PC-9 (cell line): ENCODE results near the gene CMTM2. TPM values are rescaled to one million over a fixed set of nuclear protein-coding genes. Genes with fewer than 3 reads are reported as not detected.
"Not testable (repeated sequence)": the region's sequence is repeated elsewhere in the genome, so short reads cannot be mapped to it uniquely, and the experiment has no call there.

Experiments used
- BruUV-seq: library from RNA; stranded (reverse); fragments of 400-500 nt; replicated peaks from 2 replicates; lab custom pipeline; 2021; lab: Mats Ljungman, UMichigan
- CTCF ChIA-PET: fragments of 300-600 bp; sonication (Branson Sonifier 250); formaldehyde crosslinking; loops from one replicate; lab custom pipeline; 2022; ENCODE audit warnings: antibody characterized with exemption; lab: Charles Lee
- POLR2A ChIA-PET: fragments of 300-600 bp; sonication (Branson Sonifier 250); formaldehyde crosslinking; loops from one replicate; lab custom pipeline; 2022; ENCODE audit warnings: antibody characterized with exemption; ENCODE audit not compliant: unreplicated experiment; lab: Charles Lee
- DNase-seq, 2 experiments: peaks; one replicate each; pipeline versions ENCODE4 v3.0.0 to v3.0.0-alpha.2; 2015 to 2022; ENCODE audit warnings: mixed read lengths in 1 of 2
- H2AFZ ChIP-seq: fragments of 200-600 bp; sonication (generic); 2 replicates; pipeline ENCODE4 v1.8.1; 2017; ENCODE audit warnings: antibody characterized with exemption
- H3F3A ChIP-seq: fragments of 200-600 bp; sonication (generic); 2 replicates; pipeline ENCODE4 v1.8.1; 2017; ENCODE audit warnings: antibody characterized with exemption, mild to moderate bottlenecking, low read depth; ENCODE audit not compliant: insufficient read depth
- H3K27ac ChIP-seq: fragments of 200-600 bp; sonication (generic); 2 replicates; pipeline ENCODE4 v1.6.1; 2016; ENCODE audit warnings: mixed run types
- H3K27me3 ChIP-seq: fragments of 200-600 bp; sonication (generic); 2 replicates; pipeline ENCODE4 v1.6.1; 2016; ENCODE audit warnings: low read depth, mixed run types; ENCODE audit not compliant: insufficient read depth
- H3K36me3 ChIP-seq: fragments of 200-600 bp; sonication (generic); 2 replicates; pipeline ENCODE4 v1.6.1; 2016; ENCODE audit warnings: low read depth, mixed run types
- H3K4me1 ChIP-seq: fragments of 200-600 bp; sonication (generic); replicated peaks from 2 replicates; pipeline ENCODE4 v1.6.1; 2016; ENCODE audit warnings: mixed run types; ENCODE audit not compliant: insufficient read depth
- H3K4me2 ChIP-seq: fragments of 200-600 bp; sonication (generic); 2 replicates; pipeline ENCODE4 v1.6.1; 2017; ENCODE audit warnings: mixed run types
- H3K4me3 ChIP-seq: fragments of 200-600 bp; sonication (generic); 2 replicates; pipeline ENCODE4 v1.6.1; 2016; ENCODE audit warnings: mixed run types
- H3K79me2 ChIP-seq: fragments of 200-600 bp; sonication (generic); 2 replicates; pipeline ENCODE4 v1.6.1; 2017; ENCODE audit warnings: low read depth, mixed run types
- H3K9me2 ChIP-seq: fragments of 200-600 bp; sonication (generic); 2 replicates; pipeline ENCODE4 v1.8.1; 2017; ENCODE audit warnings: mild to moderate bottlenecking; ENCODE audit not compliant: insufficient read depth
- H3K9me3 ChIP-seq: fragments of 200-600 bp; sonication (generic); 2 replicates; pipeline ENCODE4 v1.8.1; 2016; ENCODE audit warnings: low read depth; ENCODE audit not compliant: insufficient read depth
- H4K20me1 ChIP-seq: fragments of 200-600 bp; sonication (generic); 2 replicates; pipeline ENCODE4 v1.8.1; 2017; ENCODE audit not compliant: insufficient read depth
- EZH2 ChIP-seq: fragments of 200-600 bp; sonication (generic); IDR thresholded peaks from 2 replicates; pipeline ENCODE4 v1.8.0; 2017; ENCODE audit warnings: antibody characterized with exemption, low read depth
- intact Hi-C: fragments of 100-400 bp; cut with micrococcal nuclease; formaldehyde crosslinking; loops from one replicate; pipeline ENCODE4 v1.10.0; 2022; ENCODE audit not compliant: unreplicated experiment
- total RNA-seq: library from RNA; stranded (reverse); gene quantifications from 2 replicates; pipeline ENCODE4 v1.2.3, GENCODE V29; 2021
- TF ChIP-seq, protein P1 (sequence below): fragments of 200-600 bp; sonication (generic); conservative IDR thresholded peaks from 2 replicates; pipeline ENCODE4 v1.6.1; 2017; ENCODE audit warnings: mixed run types, antibody characterized with exemption, mild to moderate bottlenecking, moderate library complexity

The CMTM2 gene
- total RNA-seq, 1 experiment from 2014 or later, result not detected

DNA sequence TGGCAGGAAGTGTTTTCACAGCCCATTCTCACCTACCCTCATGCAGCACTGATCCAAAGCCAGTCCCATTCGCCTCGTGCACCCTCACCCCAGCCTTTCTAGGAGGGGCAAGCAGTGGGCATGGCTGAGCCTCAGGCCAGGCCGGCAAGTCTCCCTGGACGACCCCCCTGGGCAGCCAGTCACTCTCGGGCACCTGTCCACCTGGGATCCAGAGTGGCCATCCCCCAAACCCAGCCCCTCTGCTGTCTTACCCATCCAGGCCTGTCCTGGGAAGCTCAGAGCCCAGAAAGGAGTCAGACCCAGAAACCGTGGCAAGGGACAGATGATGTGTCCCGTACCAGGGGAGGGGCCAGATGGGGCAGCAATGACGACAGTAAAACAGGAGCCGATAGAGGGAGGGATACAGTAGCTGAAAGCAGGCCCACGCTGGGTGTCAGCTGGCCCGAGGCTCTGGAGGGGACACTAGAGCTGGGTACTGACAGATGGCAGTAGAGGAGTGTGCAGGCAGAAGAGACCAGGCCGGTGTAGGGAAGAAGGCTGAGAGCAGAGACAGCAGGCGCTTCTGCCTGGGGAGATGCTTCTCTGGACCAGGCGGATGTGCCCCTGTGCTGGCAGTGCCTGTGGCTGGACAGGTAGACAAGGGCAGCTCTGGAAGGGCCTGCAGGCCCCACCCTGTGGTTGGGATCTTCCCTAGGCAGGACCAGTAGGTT is 31.0 kb downstream of the CMTM2 start:
- no peak for DNase-seq
- BruUV-seq, result no TSS peak
- Histone ChIP-seq H2AFZ (no peak overlapping the region), H4K20me1 (0 out of 2 replicates have a peak, but pooled peaks cover 4% of the 10 kb centered on the region), H3K4me3 (no peak overlapping the region), H3F3A (peaks cover 23% of the 10 kb centered on the region; the same call in 1 of the 2 replicates), H3K79me2 (no peaks in the 10 kb centered on the region), H3K27me3 (no peaks in the 10 kb centered on the region), H3K36me3 (no peaks in the 10 kb centered on the region), H3K4me2 (no peak overlapping the region), H3K9me2 (no peaks in the 10 kb centered on the region), H3K9me3 (no peaks in the 10 kb centered on the region), H3K4me1 (peaks cover 8% of the 10 kb centered on the region), H3K27ac (no peak overlapping the region)
- TF ChIP-seq, protein P1, sequence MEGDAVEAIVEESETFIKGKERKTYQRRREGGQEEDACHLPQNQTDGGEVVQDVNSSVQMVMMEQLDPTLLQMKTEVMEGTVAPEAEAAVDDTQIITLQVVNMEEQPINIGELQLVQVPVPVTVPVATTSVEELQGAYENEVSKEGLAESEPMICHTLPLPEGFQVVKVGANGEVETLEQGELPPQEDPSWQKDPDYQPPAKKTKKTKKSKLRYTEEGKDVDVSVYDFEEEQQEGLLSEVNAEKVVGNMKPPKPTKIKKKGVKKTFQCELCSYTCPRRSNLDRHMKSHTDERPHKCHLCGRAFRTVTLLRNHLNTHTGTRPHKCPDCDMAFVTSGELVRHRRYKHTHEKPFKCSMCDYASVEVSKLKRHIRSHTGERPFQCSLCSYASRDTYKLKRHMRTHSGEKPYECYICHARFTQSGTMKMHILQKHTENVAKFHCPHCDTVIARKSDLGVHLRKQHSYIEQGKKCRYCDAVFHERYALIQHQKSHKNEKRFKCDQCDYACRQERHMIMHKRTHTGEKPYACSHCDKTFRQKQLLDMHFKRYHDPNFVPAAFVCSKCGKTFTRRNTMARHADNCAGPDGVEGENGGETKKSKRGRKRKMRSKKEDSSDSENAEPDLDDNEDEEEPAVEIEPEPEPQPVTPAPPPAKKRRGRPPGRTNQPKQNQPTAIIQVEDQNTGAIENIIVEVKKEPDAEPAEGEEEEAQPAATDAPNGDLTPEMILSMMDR, result no peak
- no peak for TF ChIP-seq EZH2
- intact Hi-C loops, result no loop called here
- ChIA-PET CTCF (no interaction called here), POLR2A (no interaction called here)

DNA sequence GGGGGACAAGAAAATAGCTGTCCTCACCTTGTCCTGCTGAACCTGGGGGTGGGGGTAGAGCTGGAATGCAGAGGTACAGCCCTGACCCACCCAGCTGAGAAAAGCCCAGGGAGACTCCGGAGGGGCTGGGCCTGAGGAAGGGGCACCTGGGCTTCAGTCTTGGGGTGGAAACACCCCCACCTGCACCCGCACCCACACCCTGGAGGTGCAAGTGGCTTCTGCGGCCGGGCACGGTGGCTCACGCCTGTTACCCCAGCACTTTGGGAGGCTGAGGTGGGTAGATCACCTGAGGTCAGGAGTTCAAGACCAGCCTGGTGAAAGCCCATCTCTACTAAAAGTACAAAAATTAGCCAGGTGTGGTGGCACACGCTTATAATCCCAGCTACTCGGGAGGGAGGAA is 32.6 kb downstream of the CMTM2 start:
- H3K4me1 ChIP-seq, H3K27me3 ChIP-seq, POLR2A ChIA-PET, H2AFZ ChIP-seq, intact Hi-C loops, H3K4me3 ChIP-seq, DNase-seq, H3K9me2 ChIP-seq, H3K4me2 ChIP-seq, H3K9me3 ChIP-seq, H3K36me3 ChIP-seq, H3K79me2 ChIP-seq, BruUV-seq, H4K20me1 ChIP-seq, H3K27ac ChIP-seq: not testable (repeated sequence)
- CTCF ChIA-PET, result interaction anchor here (1.0 kb wide), 1 partner anchor 113 kb away, joined by 4 read pairs; no protein-coding TSS in a partner anchor
- peaks cover 16% of the 10 kb centered on the region; the same call in 1 of the 2 replicates for H3F3A ChIP-seq

- no peak overlapping the region for H3K4me2 ChIP-seq
- no peaks in the 10 kb centered on the region for H3K9me2 ChIP-seq
- peaks cover 8% of the 10 kb centered on the region for H3K4me1 ChIP-seq
- DNase-seq, result no peak
- no TSS peak for BruUV-seq
- H2AFZ ChIP-seq, result no peak overlapping the region
- 0 out of 2 replicates have a peak, but pooled peaks cover 7% of the 10 kb centered on the region for H3K36me3 ChIP-seq
- ChIA-PET CTCF (interaction anchor here (1.0 kb wide), 1 partner anchor 112 kb away, joined by 4 read pairs; no protein-coding TSS in a partner anchor), POLR2A (no interaction called here)
- H3K9me3 ChIP-seq, result no peaks in the 10 kb centered on the region
- intact Hi-C loops, result no loop called here
- no peak overlapping the region for H3K4me3 ChIP-seq
- no peaks in the 10 kb centered on the region for H3K27me3 ChIP-seq
- H3F3A ChIP-seq, result peaks cover 16% of the 10 kb centered on the region
- H4K20me1 ChIP-seq, result 0 out of 2 replicates have a peak, but pooled peaks cover 4% of the 10 kb centered on the region
- TF ChIP-seq EZH2, result no peak
- TF ChIP-seq, protein P1, result no peak
- no peak overlapping the region for H3K27ac ChIP-seq
- no peaks in the 10 kb centered on the region for H3K79me2 ChIP-seq
Observed at GRCh38 chr16:66612422-66612821, 33.2 kb downstream of the CMTM2 start.
